ENCODE data around the gene HYLS1.
"Not testable (repeated sequence)": the region's sequence is repeated elsewhere in the genome, so short reads cannot be mapped to it uniquely, and the experiment has no call there.

The HYLS1 gene

GRCh38 chr11:125902927-125903710 lies 15.7 kb downstream of the HYLS1 start, which contains the start of gene PUS3:
PUS3 (minus strand) TSS chr11:125903206; CDS start chr11:125896284, 6,922 bp downstream.
- peak; percentile 84 for DNase-seq

DNA sequence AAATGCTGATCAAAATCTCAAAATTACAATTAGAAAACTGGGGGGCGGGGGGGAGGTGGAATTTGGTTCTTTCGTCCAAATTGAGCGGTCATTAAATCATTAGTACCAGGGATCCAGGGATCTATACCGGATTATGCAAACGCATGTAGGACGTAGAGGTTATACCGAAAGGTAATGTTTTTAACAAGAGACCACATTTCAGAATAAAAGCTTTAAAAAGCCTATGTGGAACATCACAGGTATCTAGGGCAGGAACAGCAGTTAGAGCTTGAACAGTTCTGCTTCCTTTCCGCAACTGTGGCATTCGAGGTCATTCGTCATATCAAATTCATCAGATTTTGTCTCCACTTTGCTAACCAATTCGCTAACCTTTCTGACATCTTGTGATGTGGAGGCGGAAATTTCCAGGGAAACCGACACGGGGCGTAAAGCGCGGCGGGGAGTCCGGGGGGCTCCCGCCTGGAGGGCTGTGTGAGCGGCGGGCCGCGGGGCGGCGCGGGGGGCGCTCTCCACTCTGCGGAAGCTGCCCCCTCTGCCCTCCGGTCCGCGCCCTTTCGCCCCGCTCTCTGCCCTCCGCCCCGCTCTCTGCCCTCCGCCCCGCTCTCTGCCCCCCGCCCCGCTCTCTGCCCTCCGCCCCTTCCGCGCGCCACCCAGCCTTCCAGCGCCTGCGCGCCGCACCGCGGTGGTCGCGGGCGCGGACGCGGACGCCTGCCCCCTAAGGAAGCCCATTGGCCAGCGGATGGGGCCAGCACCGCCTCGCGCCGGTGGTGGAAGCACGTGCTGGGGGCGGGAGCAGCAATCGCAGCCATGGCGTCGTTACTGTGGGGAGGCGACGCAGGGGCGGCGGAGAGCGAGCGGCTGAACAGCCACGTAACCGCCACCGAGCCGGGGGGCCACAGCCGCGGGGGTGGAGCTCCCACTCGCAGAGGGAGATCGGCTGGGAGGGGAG lies 16.5 kb downstream of the HYLS1 start, which contains the start of gene DDX25:
Gene DDX25, plus strand, starts transcription at position 798 of the 949 bp plus-strand sequence. Its CDS starts 10 bp downstream, at position 808.
- no peak for DNase-seq

- no peak for DNase-seq
Measured at GRCh38 chr11:125904678-125905077, 17.2 kb downstream of the HYLS1 start.

GRCh38 chr11:125910226-125910849 lies 22.9 kb downstream of the HYLS1 start:
- no peak for DNase-seq

DNA sequence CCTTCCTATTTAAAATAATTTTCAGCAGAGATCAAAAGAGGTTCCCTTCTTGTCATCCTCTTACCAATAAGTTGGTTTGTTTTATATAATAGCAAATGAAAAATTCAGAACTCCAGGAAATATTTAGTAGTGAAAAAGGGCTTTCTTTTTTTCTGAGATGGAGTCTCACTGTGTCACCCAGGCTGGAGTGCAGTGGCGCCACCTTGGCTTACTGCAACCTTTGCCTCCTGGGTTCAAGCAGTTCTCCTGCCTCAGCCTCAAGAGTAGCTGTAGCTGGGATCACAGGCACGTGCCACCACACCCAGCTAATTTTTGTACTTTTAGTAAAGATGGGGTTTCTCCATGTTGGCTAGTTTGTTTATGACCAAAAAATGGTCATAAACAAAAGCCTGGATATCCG lies 27.1 kb downstream of the HYLS1 start:
- not testable (repeated sequence) for DNase-seq

DNA sequence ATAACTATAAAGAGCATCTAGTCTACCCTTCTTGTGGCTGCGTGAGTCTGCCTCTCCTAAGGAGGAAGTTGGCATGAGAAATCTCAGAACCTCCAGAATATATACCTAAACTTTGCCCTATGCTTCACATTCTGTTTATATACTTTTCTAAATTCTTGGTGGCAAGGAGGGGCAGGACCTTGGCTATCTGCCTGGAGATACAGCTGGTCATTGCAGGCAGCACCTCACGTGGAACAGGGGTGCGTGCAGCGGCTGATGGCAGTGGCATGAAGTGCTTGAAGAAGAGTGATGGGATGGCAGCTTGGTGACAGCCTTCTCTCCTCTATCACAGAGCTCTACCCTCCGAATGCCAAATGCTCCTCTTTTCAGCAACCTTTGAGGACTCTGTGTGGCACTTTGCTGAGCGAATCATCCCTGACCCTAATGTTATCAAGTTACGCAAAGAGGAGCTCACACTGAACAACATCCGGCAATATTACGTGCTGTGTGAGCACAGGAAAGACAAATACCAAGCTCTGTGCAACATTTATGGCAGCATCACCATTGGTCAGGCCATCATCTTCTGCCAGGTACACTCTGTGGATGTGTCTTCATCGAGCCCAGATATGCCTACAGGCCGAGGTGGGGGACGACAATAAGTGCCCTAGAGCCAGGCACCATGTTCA lies 29.3 kb downstream of the HYLS1 start:
- DNase-seq, result no peak

GRCh38 chr11:125918140-125918840 lies 30.8 kb downstream of the HYLS1 start:
- no peak for DNase-seq

- no peak for DNase-seq
Measured at GRCh38 chr11:125921042-125921441, 33.6 kb downstream of the HYLS1 start.

GRCh38 chr11:125922156-125922555 lies 34.7 kb downstream of the HYLS1 start:
- DNase-seq, result no peak

GRCh38 chr11:125923012-125923579 lies 35.6 kb downstream of the HYLS1 start:
- peak; percentile 59 for DNase-seq

DNA sequence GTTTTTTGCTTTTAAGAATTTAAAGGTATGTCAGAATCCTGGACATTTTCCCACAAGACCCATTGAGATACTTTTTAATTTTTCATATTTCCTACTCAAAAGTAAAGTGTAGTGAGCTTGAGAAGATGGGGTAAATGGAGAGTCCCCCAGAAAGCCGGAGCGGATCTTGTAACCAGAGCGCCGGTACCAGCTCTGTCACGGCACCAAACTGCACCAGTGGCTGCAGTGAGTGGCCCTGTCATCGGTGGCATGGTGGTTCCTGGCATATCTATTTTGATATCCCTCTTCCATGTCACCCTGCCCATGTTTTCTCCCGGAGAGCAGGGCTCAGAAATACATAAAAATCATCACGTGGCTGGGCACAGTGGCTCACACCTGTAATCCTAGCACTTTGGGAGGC lies 36.2 kb downstream of the HYLS1 start:
- DNase-seq, result no peak

DNA sequence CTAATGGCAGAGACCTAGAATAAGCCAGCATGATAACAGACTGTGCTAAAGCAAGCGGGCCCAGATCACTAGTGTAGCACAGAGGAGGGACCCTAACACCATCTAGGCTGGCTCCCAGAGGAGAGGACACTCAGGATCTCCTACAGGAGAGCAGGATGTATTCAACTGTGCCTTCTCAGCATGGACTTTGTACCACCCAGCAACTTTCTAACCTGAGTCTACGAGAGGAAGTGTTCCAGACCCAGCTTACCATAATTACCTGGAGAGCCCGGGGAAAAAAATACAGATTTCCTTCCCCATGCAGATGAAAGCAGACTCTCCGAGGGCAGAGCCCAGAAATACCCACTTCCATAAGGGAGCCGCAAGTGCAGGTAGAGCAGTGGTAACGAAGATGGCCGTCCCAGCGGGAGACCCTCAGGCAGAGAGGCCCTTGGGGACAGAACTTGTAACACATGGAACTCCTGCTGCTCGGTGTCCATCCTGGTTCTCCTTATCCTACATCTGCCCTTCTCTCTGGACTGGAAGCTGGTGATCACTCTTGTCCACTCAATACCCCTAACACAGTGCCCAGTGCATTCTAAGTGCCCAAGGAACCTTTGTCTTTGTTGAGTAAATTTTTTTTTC lies 37.0 kb downstream of the HYLS1 start:
- no peak for DNase-seq

DNA sequence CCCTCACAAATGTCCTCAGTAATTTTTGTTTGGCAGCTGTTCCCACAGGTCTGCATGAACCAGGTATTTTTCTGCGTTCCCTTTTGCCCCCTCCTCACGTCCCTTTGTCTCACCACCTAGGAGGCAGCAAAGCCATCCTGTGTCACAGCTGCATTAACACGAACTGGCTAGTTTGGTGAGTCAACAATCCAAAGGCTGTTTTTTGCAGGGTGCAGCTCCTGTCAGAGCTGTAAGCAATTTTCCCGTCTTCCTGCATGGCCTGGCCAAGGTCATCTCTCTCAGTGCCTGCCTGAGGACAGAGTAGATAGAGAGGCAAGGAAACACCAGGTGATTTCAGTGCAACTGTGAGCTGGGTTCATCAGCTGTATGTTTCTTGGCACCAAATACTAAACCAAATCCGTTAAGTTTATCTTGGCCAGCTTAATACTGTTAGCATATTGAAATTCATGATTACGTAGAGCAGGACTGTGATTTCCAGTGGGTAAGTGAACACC lies 37.8 kb downstream of the HYLS1 start:
- DNase-seq, result no peak

GRCh38 chr11:125925804-125926203 lies 38.3 kb downstream of the HYLS1 start:
- no peak for DNase-seq

DNA sequence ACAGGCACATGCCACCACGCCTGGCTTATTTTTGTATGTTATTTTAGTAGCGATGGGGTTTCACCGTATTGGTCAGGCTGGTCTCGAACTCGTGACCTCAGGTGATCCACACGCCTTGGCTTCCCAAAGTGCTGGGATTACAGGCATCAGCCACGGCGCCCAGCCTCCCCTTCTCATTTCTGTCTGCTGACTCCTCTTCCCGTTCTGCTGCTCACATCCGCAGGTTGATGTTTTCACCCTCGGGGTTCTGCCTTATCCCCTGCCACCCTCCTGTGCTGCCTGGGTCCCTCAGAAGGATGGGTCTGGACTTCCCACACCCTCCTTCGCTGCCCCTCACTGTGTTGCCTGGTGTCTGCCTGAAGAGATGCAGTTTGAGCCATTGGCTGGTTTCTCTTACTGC lies 39.2 kb downstream of the HYLS1 start:
- no peak for DNase-seq

DNA sequence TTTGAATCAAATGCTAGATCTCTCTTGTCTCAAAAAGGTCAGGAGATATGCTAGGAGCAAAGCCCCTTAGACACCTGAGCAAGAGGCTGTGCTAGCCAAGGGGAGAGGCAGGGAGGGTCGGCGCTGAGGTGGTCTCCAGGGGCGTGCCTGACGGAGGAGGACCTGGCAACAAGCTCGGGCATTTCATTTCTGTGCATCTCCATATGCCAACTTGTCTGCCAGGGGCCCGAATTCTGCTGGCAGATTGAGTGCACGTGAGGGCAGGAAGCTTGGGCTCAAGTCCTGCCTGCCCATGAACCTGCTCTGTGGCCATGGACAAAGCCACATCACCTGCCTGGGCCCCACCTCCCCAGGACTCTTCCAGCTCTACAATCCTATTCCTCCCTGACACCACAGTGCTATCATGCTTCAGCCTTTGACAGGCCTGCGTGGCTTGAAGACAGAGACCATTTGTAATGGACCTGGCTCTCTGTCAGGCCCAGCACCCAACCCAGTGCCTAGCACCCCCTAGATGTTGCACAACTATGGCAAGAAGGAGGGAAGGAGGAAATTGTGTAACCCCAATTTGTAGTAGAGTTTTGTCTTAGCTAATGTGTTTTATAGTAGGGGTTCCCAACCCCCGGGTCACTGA lies 42.1 kb downstream of the HYLS1 start:
- DNase-seq, result no peak

GRCh38 chr11:125930076-125930450 lies 42.6 kb downstream of the HYLS1 start:
- no peak for DNase-seq

- DNase-seq, result no peak
Measured at GRCh38 chr11:125931116-125931515, 43.6 kb downstream of the HYLS1 start.

- DNase-seq, result no peak
Measured at GRCh38 chr11:125931668-125932067, 44.2 kb downstream of the HYLS1 start.

DNA sequence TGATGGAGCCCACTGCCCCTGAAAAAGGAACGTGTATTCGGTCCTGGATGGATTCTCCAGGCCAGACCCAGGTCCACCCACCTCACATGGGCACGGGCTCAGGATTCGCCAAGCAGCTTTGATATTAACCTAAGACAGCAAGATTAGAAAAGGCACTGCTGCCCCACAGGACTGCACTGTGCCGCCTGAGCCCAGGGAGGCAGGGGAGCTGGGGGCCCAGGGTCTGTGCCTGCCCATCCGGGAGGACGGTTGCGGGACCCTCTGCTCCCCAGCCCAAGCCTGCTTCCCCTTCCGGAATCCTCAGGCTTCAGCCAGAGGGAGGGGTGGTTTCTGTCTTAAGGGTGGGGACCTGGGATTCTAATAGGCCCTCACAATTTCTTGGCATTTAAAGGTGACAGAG lies 44.8 kb downstream of the HYLS1 start:
- DNase-seq, result no peak

All from fibroblast of skin of back (primary cell).